C4-2B (cell line): ENCODE results near the gene SLC26A4.

Source experiments
- ZFX ChIP-seq: fragments of 450-650 bp; IDR thresholded peaks from 2 replicates; pipeline ENCODE4 v1.6.1; 2017
- TF ChIP-seq, protein P1 (sequence below): fragments of 450-650 bp; conservative IDR thresholded peaks from 2 replicates; pipeline ENCODE4 v1.5.1; 2017; ENCODE audit warnings: mild to moderate bottlenecking

DNA sequence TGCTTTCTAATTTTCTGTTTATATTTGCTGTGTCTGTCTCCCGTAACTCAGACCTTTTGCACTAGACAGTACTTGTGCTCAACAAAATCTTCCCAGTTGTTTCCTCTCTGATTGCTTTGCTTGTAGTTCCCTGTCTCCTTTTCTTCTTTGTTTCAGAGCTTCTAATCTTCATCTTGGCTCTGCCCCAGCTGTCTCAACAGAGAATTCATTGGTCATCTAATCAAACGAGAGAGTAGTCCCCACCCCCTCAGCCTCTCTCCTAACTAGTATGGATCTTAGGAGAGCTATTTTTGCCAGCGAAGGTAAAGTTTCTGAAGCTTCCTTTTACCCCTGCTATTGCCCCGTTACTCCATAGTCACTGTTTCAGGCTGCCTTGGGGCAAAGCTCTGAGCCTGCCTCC is 32.8 kb downstream of the SLC26A4 start:
- TF ChIP-seq, protein P1, sequence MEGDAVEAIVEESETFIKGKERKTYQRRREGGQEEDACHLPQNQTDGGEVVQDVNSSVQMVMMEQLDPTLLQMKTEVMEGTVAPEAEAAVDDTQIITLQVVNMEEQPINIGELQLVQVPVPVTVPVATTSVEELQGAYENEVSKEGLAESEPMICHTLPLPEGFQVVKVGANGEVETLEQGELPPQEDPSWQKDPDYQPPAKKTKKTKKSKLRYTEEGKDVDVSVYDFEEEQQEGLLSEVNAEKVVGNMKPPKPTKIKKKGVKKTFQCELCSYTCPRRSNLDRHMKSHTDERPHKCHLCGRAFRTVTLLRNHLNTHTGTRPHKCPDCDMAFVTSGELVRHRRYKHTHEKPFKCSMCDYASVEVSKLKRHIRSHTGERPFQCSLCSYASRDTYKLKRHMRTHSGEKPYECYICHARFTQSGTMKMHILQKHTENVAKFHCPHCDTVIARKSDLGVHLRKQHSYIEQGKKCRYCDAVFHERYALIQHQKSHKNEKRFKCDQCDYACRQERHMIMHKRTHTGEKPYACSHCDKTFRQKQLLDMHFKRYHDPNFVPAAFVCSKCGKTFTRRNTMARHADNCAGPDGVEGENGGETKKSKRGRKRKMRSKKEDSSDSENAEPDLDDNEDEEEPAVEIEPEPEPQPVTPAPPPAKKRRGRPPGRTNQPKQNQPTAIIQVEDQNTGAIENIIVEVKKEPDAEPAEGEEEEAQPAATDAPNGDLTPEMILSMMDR = no peak
- TF ChIP-seq ZFX = no peak
